PC-9 (cell line): ENCODE data around the gene TCP11.

Experiments used
- EZH2 ChIP-seq: fragments of 200-600 bp; sonication (generic); IDR thresholded peaks from 2 replicates; pipeline ENCODE4 v1.8.0; 2017; ENCODE audit warnings: antibody characterized with exemption, low read depth
- TF ChIP-seq, protein P1 (sequence below): fragments of 200-600 bp; sonication (generic); conservative IDR thresholded peaks from 2 replicates; pipeline ENCODE4 v1.6.1; 2017; ENCODE audit warnings: mixed run types, antibody characterized with exemption, mild to moderate bottlenecking, moderate library complexity

DNA sequence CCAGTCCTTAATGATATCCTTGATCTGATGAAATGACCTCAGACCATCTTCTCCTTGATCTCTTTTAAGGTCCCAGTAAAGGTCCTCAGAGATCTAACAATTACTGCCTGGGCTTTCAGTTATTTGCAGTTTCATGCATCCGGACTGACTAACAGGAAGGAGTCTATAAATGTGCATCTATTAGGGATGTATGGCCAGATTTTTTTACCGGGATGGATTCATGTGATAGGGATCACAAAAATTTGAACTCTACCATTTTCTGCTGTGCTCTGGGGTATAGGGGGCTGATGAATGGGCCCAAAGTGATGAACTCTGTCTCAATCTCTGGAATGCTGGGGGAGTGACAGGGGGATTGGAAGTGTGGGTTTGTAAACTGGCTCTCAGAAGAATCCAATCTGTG lies 36.5 kb upstream of the TCP11 start:
- TF ChIP-seq, protein P1, sequence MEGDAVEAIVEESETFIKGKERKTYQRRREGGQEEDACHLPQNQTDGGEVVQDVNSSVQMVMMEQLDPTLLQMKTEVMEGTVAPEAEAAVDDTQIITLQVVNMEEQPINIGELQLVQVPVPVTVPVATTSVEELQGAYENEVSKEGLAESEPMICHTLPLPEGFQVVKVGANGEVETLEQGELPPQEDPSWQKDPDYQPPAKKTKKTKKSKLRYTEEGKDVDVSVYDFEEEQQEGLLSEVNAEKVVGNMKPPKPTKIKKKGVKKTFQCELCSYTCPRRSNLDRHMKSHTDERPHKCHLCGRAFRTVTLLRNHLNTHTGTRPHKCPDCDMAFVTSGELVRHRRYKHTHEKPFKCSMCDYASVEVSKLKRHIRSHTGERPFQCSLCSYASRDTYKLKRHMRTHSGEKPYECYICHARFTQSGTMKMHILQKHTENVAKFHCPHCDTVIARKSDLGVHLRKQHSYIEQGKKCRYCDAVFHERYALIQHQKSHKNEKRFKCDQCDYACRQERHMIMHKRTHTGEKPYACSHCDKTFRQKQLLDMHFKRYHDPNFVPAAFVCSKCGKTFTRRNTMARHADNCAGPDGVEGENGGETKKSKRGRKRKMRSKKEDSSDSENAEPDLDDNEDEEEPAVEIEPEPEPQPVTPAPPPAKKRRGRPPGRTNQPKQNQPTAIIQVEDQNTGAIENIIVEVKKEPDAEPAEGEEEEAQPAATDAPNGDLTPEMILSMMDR, result no peak
- no peak for TF ChIP-seq EZH2
